B cell (primary cell): ENCODE measurements around the gene ARID4A. TPM values are rescaled to one million over a fixed set of nuclear protein-coding genes. Genes with fewer than 3 reads are reported as not detected.

Source experiments
- ATAC-seq: fragments of 200-7000 bp; cut with Tn5 transposase; one replicate; pipeline ENCODE4 v1.10.0; 2021; ENCODE audit warnings: low read depth, mild to moderate bottlenecking, moderate number of reproducible peaks, moderate library complexity
- CTCF ChIA-PET: fragments of 350-600 bp; sonication (Branson Sonifier 250); formaldehyde crosslinking; loops from one replicate; lab custom pipeline; 2021; ENCODE audit warnings: antibody characterized with exemption, inconsistent platforms; lab: Charles Lee
- POLR2A ChIA-PET: fragments of 350-600 bp; sonication (Branson Sonifier 250); formaldehyde crosslinking; loops from one replicate; lab custom pipeline; 2021; ENCODE audit warnings: antibody characterized with exemption; lab: Charles Lee
- DNase-seq: peaks from one replicate; pipeline ENCODE4 v3.0.0; 2013
- H2AFZ ChIP-seq: 2 replicates; pipeline ENCODE4 v1.6.1; 2012; ENCODE audit warnings: mild to moderate bottlenecking, low read depth, low read length; ENCODE audit not compliant: insufficient read depth, poor library complexity, severe bottlenecking
- H3K27ac ChIP-seq, 2 donors: 1 replicate in 1 of 2; 2 replicates in 1 of 2; pipeline ENCODE4 v1.5.1; 2012 to 2013; ENCODE audit warnings: low read length in 2 of 2, mild to moderate bottlenecking in 2 of 2, moderate library complexity in 1 of 2
- H3K27me3 ChIP-seq, 4 experiments: fragments of 200-600 bp in 1 of 4; sonication (generic) in 1 of 4; replicated peaks in 1 of 4; 1 replicate in 2 of 4; 2 replicates in 2 of 4; pipeline versions ENCODE4 v1.6.1 to v1.7.0; 2013 to 2016; ENCODE audit warnings: low read length in 3 of 4, mild to moderate bottlenecking in 2 of 4, mixed read lengths in 1 of 4, moderate library complexity in 1 of 4; ENCODE audit not compliant: insufficient read depth in 4 of 4, control insufficient read depth in 3 of 4; ENCODE audit errors: control extremely low read depth in 1 of 4
- H3K36me3 ChIP-seq, 2 experiments: replicated peaks in 1 of 2; 1 replicate in 1 of 2; 2 replicates in 1 of 2; pipeline versions ENCODE4 v1.6.1 to v1.7.1; 2013; ENCODE audit warnings: low read length in 1 of 2; ENCODE audit not compliant: insufficient read depth in 2 of 2, control insufficient read depth in 1 of 2; ENCODE audit errors: control extremely low read depth in 1 of 2, extremely low read depth in 1 of 2
- H3K4me1 ChIP-seq, 2 donors: fragments of 200-600 bp in 1 of 2; sonication (generic) in 1 of 2; 1 replicate in 1 of 2; 2 replicates in 1 of 2; pipeline versions ENCODE4 v1.5.1 to v1.6.1; 2013 to 2017; ENCODE audit warnings: low read length in 2 of 2; ENCODE audit not compliant: control insufficient read depth in 2 of 2, insufficient read depth in 2 of 2
- H3K4me2 ChIP-seq: replicated peaks from 2 replicates; pipeline ENCODE3; 2012; ENCODE audit warnings: mild to moderate bottlenecking, low read depth, low read length; ENCODE audit not compliant: poor library complexity, severe bottlenecking
- H3K4me3 ChIP-seq, 5 experiments: fragments of 200-600 bp in 1 of 5; sonication (generic) in 1 of 5; 1 replicate in 3 of 5; 2 replicates in 2 of 5; pipeline versions ENCODE4 v1.5.1 to v1.7.0; 2011 to 2016; ENCODE audit warnings: low read length in 4 of 5, mild to moderate bottlenecking in 4 of 5, low read depth in 2 of 5, control low read depth in 1 of 5, moderate library complexity in 1 of 5; ENCODE audit not compliant: insufficient read depth in 1 of 5; ENCODE audit errors: control extremely low read depth in 1 of 5, extremely low read depth in 1 of 5
- H3K79me2 ChIP-seq: fragments of 200-600 bp; sonication (generic); one replicate; pipeline ENCODE4 v1.6.0; 2016; ENCODE audit warnings: low read length; ENCODE audit not compliant: control insufficient read depth, insufficient read depth
- H3K9ac ChIP-seq: fragments of 200-600 bp; sonication (generic); 2 replicates; pipeline ENCODE4 v1.6.1; 2017; ENCODE audit warnings: mild to moderate bottlenecking, low read length, moderate library complexity
- H3K9me3 ChIP-seq, 3 donors: one replicate each; pipeline versions ENCODE4 v1.6.1 to v1.7.1; 2013; ENCODE audit warnings: low read length in 2 of 3; ENCODE audit not compliant: control insufficient read depth in 2 of 3, insufficient read depth in 1 of 3; ENCODE audit errors: control extremely low read depth in 1 of 3
- H4K20me1 ChIP-seq: 2 replicates; pipeline ENCODE4 v1.6.0; 2012; ENCODE audit warnings: mild to moderate bottlenecking, low read length; ENCODE audit not compliant: insufficient read depth, control insufficient read depth, poor library complexity, severe bottlenecking
- H3K27ac Mint-ChIP-seq: one replicate; pipeline ENCODE4 v1.8.0; 2021; ENCODE audit warnings: mixed read lengths
- H3K27me3 Mint-ChIP-seq: one replicate; pipeline ENCODE4 v1.8.0; 2021; ENCODE audit warnings: mixed read lengths
- H3K4me1 Mint-ChIP-seq: one replicate; pipeline ENCODE4 v1.8.0; 2021; ENCODE audit warnings: mixed read lengths
- H3K4me3 Mint-ChIP-seq: one replicate; pipeline ENCODE4 v1.8.0; 2021; ENCODE audit warnings: mixed read lengths
- H3K9me3 Mint-ChIP-seq: one replicate; pipeline ENCODE4 v1.8.0; 2022; ENCODE audit warnings: mixed read lengths; ENCODE audit not compliant: insufficient read depth
- EZH2 ChIP-seq: IDR thresholded peaks from 2 replicates; pipeline ENCODE4 v1.6.1; 2012; ENCODE audit warnings: borderline replicate concordance, low read depth, mild to moderate bottlenecking, moderate library complexity, low read length; ENCODE audit not compliant: insufficient read depth, poor library complexity, severe bottlenecking
- WGBS: methylation state at CpG from one replicate; pipeline ENCODE4 v1.1.5; 2013; ENCODE audit warnings: missing lambda C conversion rate; ENCODE audit not compliant: insufficient coverage; 5-methylcytosine and 5-hydroxymethylcytosine counted together
- intact Hi-C: fragments of 100-400 bp; cut with micrococcal nuclease; formaldehyde crosslinking; loops from one replicate; pipeline ENCODE4 v1.10.0; 2022
- polyA plus RNA-seq: library from polyadenylated mRNA; depleted of rRNA; stranded (reverse); fragments of >200 nt; gene quantifications from 2 replicates; pipeline ENCODE4 v1.2.3, GENCODE V29; 2012
- total RNA-seq, 2 donors: library from RNA; stranded (reverse); fragments of 120-200 nt in 1 of 2; gene quantifications; 1 replicate in 1 of 2; 2 replicates in 1 of 2; pipeline versions ENCODE4 v1.2.3 to v1.2.4, GENCODE V29; 2013 to 2022
- TF ChIP-seq, protein P1 (sequence below): fragments of 200-600 bp; IDR thresholded peaks from one replicate; pipeline ENCODE4 v1.8.0; 2022; ENCODE audit warnings: antibody characterized with exemption, mild to moderate bottlenecking

ARID4A gene
- total and polyA plus RNA-seq, 2 donors (not counting 1 experiment from before 2014, with no cell fraction given) = 9.4 to 87.0 TPM

DNA sequence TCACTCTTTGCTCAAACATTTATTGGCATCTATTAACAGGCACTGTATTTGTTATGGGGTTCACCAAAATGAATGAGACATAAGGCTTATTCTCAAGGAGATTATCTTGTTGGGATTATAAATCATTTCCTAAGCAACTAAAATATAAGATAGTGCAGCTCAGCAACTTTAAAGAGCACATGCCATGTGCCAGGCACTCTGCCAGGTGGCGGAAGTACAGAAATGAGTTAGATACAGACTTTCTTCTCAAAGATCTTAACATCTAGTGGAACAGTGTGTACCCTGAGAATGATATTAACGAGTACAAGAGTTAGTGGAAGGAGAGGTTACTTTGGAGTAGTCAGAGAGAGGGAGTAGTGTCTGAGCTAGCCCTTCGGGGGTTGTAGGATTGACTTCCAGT lies 68.9 kb downstream of the ARID4A start:
- H3K9ac ChIP-seq = no peak overlapping the region
- H3K4me3 Mint-ChIP-seq = no peak overlapping the region
- H3K79me2 ChIP-seq = no peaks in the 10 kb centered on the region
- no peaks in the 10 kb centered on the region for H3K27me3 Mint-ChIP-seq
- peaks cover 7 to 66% of the 10 kb centered on the region in 2 experiments for H3K36me3 ChIP-seq
- WGBS = no CpG with 5 or more reads among the region's 3 CpGs
- no peak overlapping the region for H3K4me3 ChIP-seq
- no peaks in the 10 kb centered on the region for H3K9me3 Mint-ChIP-seq
- CTCF ChIA-PET = no interaction called here
- TF ChIP-seq, protein P1, sequence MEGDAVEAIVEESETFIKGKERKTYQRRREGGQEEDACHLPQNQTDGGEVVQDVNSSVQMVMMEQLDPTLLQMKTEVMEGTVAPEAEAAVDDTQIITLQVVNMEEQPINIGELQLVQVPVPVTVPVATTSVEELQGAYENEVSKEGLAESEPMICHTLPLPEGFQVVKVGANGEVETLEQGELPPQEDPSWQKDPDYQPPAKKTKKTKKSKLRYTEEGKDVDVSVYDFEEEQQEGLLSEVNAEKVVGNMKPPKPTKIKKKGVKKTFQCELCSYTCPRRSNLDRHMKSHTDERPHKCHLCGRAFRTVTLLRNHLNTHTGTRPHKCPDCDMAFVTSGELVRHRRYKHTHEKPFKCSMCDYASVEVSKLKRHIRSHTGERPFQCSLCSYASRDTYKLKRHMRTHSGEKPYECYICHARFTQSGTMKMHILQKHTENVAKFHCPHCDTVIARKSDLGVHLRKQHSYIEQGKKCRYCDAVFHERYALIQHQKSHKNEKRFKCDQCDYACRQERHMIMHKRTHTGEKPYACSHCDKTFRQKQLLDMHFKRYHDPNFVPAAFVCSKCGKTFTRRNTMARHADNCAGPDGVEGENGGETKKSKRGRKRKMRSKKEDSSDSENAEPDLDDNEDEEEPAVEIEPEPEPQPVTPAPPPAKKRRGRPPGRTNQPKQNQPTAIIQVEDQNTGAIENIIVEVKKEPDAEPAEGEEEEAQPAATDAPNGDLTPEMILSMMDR = no peak
- no peak for TF ChIP-seq EZH2
- H3K4me2 ChIP-seq = no peak overlapping the region
- intact Hi-C loops = no loop called here
- H2AFZ ChIP-seq = no peak overlapping the region
- H3K27ac Mint-ChIP-seq = no peak overlapping the region
- no peaks in the 10 kb centered on the region for H3K4me1 Mint-ChIP-seq
- H4K20me1 ChIP-seq = no peaks in the 10 kb centered on the region
- POLR2A ChIA-PET = no interaction called here
- H3K27me3 ChIP-seq = no peaks in the 10 kb centered on the region
- no peaks in the 10 kb centered on the region for H3K4me1 ChIP-seq
- DNase-seq = no peak
- no peak for ATAC-seq
- H3K27ac ChIP-seq = no peak overlapping the region
- no peaks in the 10 kb centered on the region for H3K9me3 ChIP-seq

- Mint-ChIP-seq H3K4me3 (no peak overlapping the region), H3K27me3 (no peaks in the 10 kb centered on the region), H3K4me1 (no peaks in the 10 kb centered on the region), H3K9me3 (no peaks in the 10 kb centered on the region), H3K27ac (no peak overlapping the region)
- Histone ChIP-seq H2AFZ (no peak overlapping the region), H4K20me1 (no peaks in the 10 kb centered on the region), H3K4me3 (no peak overlapping the region), H3K9me3 (no peaks in the 10 kb centered on the region), H3K79me2 (no peaks in the 10 kb centered on the region), H3K4me1 (no peaks in the 10 kb centered on the region), H3K4me2 (no peak overlapping the region), H3K9ac (no peak overlapping the region), H3K27ac (no peak overlapping the region), H3K36me3 (peaks cover 7 to 75% of the 10 kb centered on the region in 2 experiments), H3K27me3 (no peaks in the 10 kb centered on the region)
- ATAC-seq (no peak), DNase-seq (no peak)
- intact Hi-C loops = no loop called here
- 83% methylated on average over 1 of the region's 1 CpG for WGBS
- TF ChIP-seq, protein P1 = no peak
- TF ChIP-seq EZH2 = no peak
- ChIA-PET POLR2A (no interaction called here), CTCF (no interaction called here)
Measured at GRCh38 chr14:58368956-58369355, 70.6 kb downstream of the ARID4A start.
